Measurements from ENCODE around the gene ZNF839.

Gene ZNF839

GRCh38 chr14:102375119-102375518 is 55.6 kb downstream of the ZNF839 start:
- no peak for TF ChIP-seq CTCF (IDR thresholded peaks at IDR 0.05)

GRCh38 chr14:102377696-102378095 is 58.1 kb downstream of the ZNF839 start:
- no peaks in the 10 kb centered on the region for H3K9me3 ChIP-seq
- TF ChIP-seq CTCF (IDR thresholded peaks at IDR 0.05), result no peak
- peak overlapping the region; percentile 62 for H3K27ac ChIP-seq
- H3K4me1 ChIP-seq (ENCODE audit: control insufficient read depth in 1 of 2, insufficient read depth in 1 of 2, low read depth in 1 of 2, low read length in 1 of 2), result peaks cover 25 to 29% of the 10 kb centered on the region in 2 experiments
- H3K27me3 ChIP-seq, result no peaks in the 10 kb centered on the region
- peaks cover 78% of the 10 kb centered on the region for H3K36me3 ChIP-seq
- H3K4me3 ChIP-seq (ENCODE audit: low read depth in 1 of 2, low read length in 1 of 2), result no peak overlapping the region

More at GRCh38 chr14:102375119-102375518, 55.6 kb downstream of the ZNF839 start:
- Histone ChIP-seq H3K9me3 (no peaks in the 10 kb centered on the region), H3K36me3 (peaks cover 55% of the 10 kb centered on the region), H3K4me1 (ENCODE audit: control insufficient read depth in 1 of 2, insufficient read depth in 1 of 2, low read depth in 1 of 2, low read length in 1 of 2) (peaks cover 50 to 55% of the 10 kb centered on the region in 2 experiments), H3K4me3 (ENCODE audit: low read depth in 1 of 2, low read length in 1 of 2) (no peak overlapping the region), H3K27me3 (no peaks in the 10 kb centered on the region), H3K27ac (peak overlapping the region; percentile 62)

- Histone ChIP-seq H3K4me3 (ENCODE audit: low read depth in 1 of 2, low read length in 1 of 2) (no peak overlapping the region), H3K27me3 (no peaks in the 10 kb centered on the region), H3K36me3 (peaks cover 82% of the 10 kb centered on the region), H3K27ac (peak overlapping the region; percentile 19), H3K4me1 (ENCODE audit: control insufficient read depth in 1 of 2, insufficient read depth in 1 of 2, low read depth in 1 of 2, low read length in 1 of 2) (peaks cover 16 to 19% of the 10 kb centered on the region in 2 experiments), H3K9me3 (no peaks in the 10 kb centered on the region)
- no peak for TF ChIP-seq CTCF (IDR thresholded peaks at IDR 0.05)
Observed at GRCh38 chr14:102378830-102379229, 59.3 kb downstream of the ZNF839 start.

- no peaks in the 10 kb centered on the region for H3K27me3 ChIP-seq
- TF ChIP-seq CTCF (IDR thresholded peaks at IDR 0.05), result no peak
- no peaks in the 10 kb centered on the region for H3K9me3 ChIP-seq
- peaks cover 65% of the 10 kb centered on the region for H3K36me3 ChIP-seq
- H3K4me1 ChIP-seq (ENCODE audit: control insufficient read depth in 1 of 2, insufficient read depth in 1 of 2, low read depth in 1 of 2, low read length in 1 of 2), result peaks cover 33 to 38% of the 10 kb centered on the region in 2 experiments
- no peak overlapping the region for H3K4me3 ChIP-seq (ENCODE audit: low read depth in 1 of 2, low read length in 1 of 2)
- H3K27ac ChIP-seq, result peak overlapping the region; percentile 5
Observed at GRCh38 chr14:102387086-102387485, 67.5 kb downstream of the ZNF839 start.

GRCh38 chr14:102389246-102389645 is 69.7 kb downstream of the ZNF839 start:
- Histone ChIP-seq H3K27ac (peak overlapping the region; percentile 93), H3K4me1 (ENCODE audit: control insufficient read depth in 1 of 2, insufficient read depth in 1 of 2, low read depth in 1 of 2, low read length in 1 of 2) (peaks cover 54 to 60% of the 10 kb centered on the region in 2 experiments), H3K4me3 (ENCODE audit: low read depth in 1 of 2, low read length in 1 of 2) (peak overlapping the region; percentile 44 to 47), H3K36me3 (peaks cover 45% of the 10 kb centered on the region), H3K9me3 (no peaks in the 10 kb centered on the region), H3K27me3 (no peaks in the 10 kb centered on the region)
- TF ChIP-seq CTCF (IDR thresholded peaks at IDR 0.05), result no peak
